GM23248 (cell line): Measurements from ENCODE around the gene MAGI1.

Experiments used
- EZH2 ChIP-seq: fragments of 200-600 bp; sonication (generic); IDR thresholded peaks from 2 replicates; pipeline ENCODE4 v1.6.1; 2018; ENCODE audit warnings: antibody characterized with exemption, mild to moderate bottlenecking; ENCODE audit not compliant: insufficient read depth, poor library complexity, severe bottlenecking
- EZH2phosphoT487 ChIP-seq: fragments of 200-600 bp; sonication (generic); IDR thresholded peaks from 2 replicates; pipeline ENCODE4 v1.6.1; 2018; ENCODE audit warnings: antibody characterized with exemption, moderate library complexity, mild to moderate bottlenecking, low read depth; ENCODE audit not compliant: insufficient read depth

DNA sequence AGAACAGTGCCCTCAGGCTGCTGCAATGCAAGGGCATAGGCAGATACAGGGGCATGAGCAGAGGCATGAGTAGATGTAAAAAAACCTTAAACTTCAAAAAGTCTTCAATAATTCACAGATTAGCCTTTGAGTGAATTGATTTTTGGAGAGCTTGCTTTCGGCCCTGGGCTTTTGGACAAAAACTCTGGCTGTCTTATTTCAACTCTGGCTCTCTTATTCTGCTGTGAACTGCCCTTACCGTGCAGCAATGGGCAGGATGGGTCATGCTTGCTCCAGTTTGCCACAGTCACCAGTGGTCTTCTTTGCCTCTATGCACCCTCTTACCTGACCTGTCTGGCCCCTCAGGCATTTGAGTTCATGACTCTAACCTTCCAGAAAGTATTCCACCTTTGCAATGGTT, 555.7 kb downstream of the MAGI1 start:
- TF ChIP-seq EZH2phosphoT487 (no peak), EZH2 (no peak)
